Activated T-cell treated with anti-CD3 and anti-CD28 coated beads, Interleukin-2, amount 50 U/mL, for 4 hours (primary cell): ENCODE results near the gene KRTAP5-10. TPM values are rescaled to one million over a fixed set of nuclear protein-coding genes. Genes with fewer than 3 reads are reported as not detected.
"Not testable (repeated sequence)": the region's sequence is repeated elsewhere in the genome, so short reads cannot be mapped to it uniquely, and the experiment has no call there.

ENCODE experiments used
- ATAC-seq, 2 donors: fragments of 200-7000 bp; cut with Tn5 transposase; one replicate each; pipeline ENCODE4 v1.10.0; 2021
- DNase-seq: peaks from one replicate; pipeline ENCODE4 v3.0.0-alpha.2; 2020
- H3K27me3 Mint-ChIP-seq: one replicate; pipeline ENCODE4 v1.8.0; 2021; ENCODE audit warnings: low read depth, mixed read lengths
- H3K36me3 Mint-ChIP-seq: one replicate; pipeline ENCODE4 v1.8.0; 2022; ENCODE audit warnings: mixed read lengths; ENCODE audit not compliant: insufficient read depth
- H3K4me1 Mint-ChIP-seq: one replicate; pipeline ENCODE4 v1.8.0; 2021; ENCODE audit warnings: low read depth, mixed read lengths
- H3K4me3 Mint-ChIP-seq: one replicate; pipeline ENCODE4 v1.8.0; 2021; ENCODE audit warnings: mild to moderate bottlenecking, moderate library complexity, mixed read lengths
- H3K9me3 Mint-ChIP-seq: one replicate; pipeline ENCODE4 v1.8.0; 2021; ENCODE audit warnings: mixed read lengths
- total RNA-seq, 3 donors: library from RNA; stranded (reverse); gene quantifications; one replicate each; pipeline ENCODE4 v1.2.1, GENCODE V29; 2021

Gene KRTAP5-10
- total RNA-seq, 3 donors from 2014 or later: not detected

- Mint-ChIP-seq H3K36me3 (no peaks in the 10 kb centered on the region), H3K4me1 (no peaks in the 10 kb centered on the region), H3K27me3 (peaks cover 10% of the 10 kb centered on the region), H3K9me3 (no peaks in the 10 kb centered on the region), H3K4me3 (no peak overlapping the region)
- DNase-seq (no peak), ATAC-seq (no peak)
Measured at GRCh38 chr11:71554996-71555395, 10.4 kb upstream of the KRTAP5-10 start.

- Mint-ChIP-seq H3K27me3 (peaks cover 8% of the 10 kb centered on the region), H3K4me3 (no peak overlapping the region), H3K36me3 (no peaks in the 10 kb centered on the region), H3K4me1 (no peaks in the 10 kb centered on the region), H3K9me3 (no peaks in the 10 kb centered on the region)
- ATAC-seq: no peak
- DNase-seq: no peak
Measured at GRCh38 chr11:71555508-71555907, 9.9 kb upstream of the KRTAP5-10 start.

GRCh38 chr11:71556018-71556417 is 9.3 kb upstream of the KRTAP5-10 start:
- Mint-ChIP-seq H3K4me1 (no peaks in the 10 kb centered on the region), H3K36me3 (no peaks in the 10 kb centered on the region), H3K27me3 (peaks cover 11% of the 10 kb centered on the region), H3K9me3 (no peaks in the 10 kb centered on the region), H3K4me3 (no peak overlapping the region)
- DNase-seq (no peak), ATAC-seq (no peak)

- DNase-seq (no peak), ATAC-seq (no peak)
- H3K36me3 Mint-ChIP-seq: no peaks in the 10 kb centered on the region
- H3K27me3 Mint-ChIP-seq: peaks cover 19% of the 10 kb centered on the region
- no peak overlapping the region for H3K4me3 Mint-ChIP-seq
- no peaks in the 10 kb centered on the region for H3K9me3 Mint-ChIP-seq
- H3K4me1 Mint-ChIP-seq: no peaks in the 10 kb centered on the region
Measured at GRCh38 chr11:71557257-71557656, 8.1 kb upstream of the KRTAP5-10 start.

GRCh38 chr11:71558996-71559395 is 6.4 kb upstream of the KRTAP5-10 start:
- H3K36me3 Mint-ChIP-seq: no peaks in the 10 kb centered on the region
- H3K4me3 Mint-ChIP-seq: no peak overlapping the region
- no peak for ATAC-seq
- no peaks in the 10 kb centered on the region for H3K4me1 Mint-ChIP-seq
- H3K27me3 Mint-ChIP-seq: peaks cover 30% of the 10 kb centered on the region
- no peak for DNase-seq
- no peaks in the 10 kb centered on the region for H3K9me3 Mint-ChIP-seq

- ATAC-seq (no peak), DNase-seq (no peak)
- H3K36me3 Mint-ChIP-seq: no peaks in the 10 kb centered on the region
- H3K9me3 Mint-ChIP-seq: no peaks in the 10 kb centered on the region
- no peaks in the 10 kb centered on the region for H3K4me1 Mint-ChIP-seq
- peaks cover 49% of the 10 kb centered on the region for H3K27me3 Mint-ChIP-seq
- no peak overlapping the region for H3K4me3 Mint-ChIP-seq
Measured at GRCh38 chr11:71562120-71562519, 3.2 kb upstream of the KRTAP5-10 start.

- no peak for DNase-seq
- ATAC-seq: no peak
- no peaks in the 10 kb centered on the region for H3K4me1 Mint-ChIP-seq
- H3K36me3 Mint-ChIP-seq: no peaks in the 10 kb centered on the region
- H3K4me3 Mint-ChIP-seq: no peak overlapping the region
- peaks cover 46% of the 10 kb centered on the region for H3K27me3 Mint-ChIP-seq
- no peaks in the 10 kb centered on the region for H3K9me3 Mint-ChIP-seq
Measured at GRCh38 chr11:71563406-71563805, 2.0 kb upstream of the KRTAP5-10 start.

- H3K4me1 Mint-ChIP-seq: no peaks in the 10 kb centered on the region
- no peaks in the 10 kb centered on the region for H3K36me3 Mint-ChIP-seq
- no peaks in the 10 kb centered on the region for H3K9me3 Mint-ChIP-seq
- H3K4me3 Mint-ChIP-seq: no peak overlapping the region
- H3K27me3 Mint-ChIP-seq: peaks cover 41% of the 10 kb centered on the region
- no peak for DNase-seq
- no peak for ATAC-seq
Measured at GRCh38 chr11:71564430-71564829, 933 bp upstream of the KRTAP5-10 start.

- H3K36me3 Mint-ChIP-seq: no peaks in the 10 kb centered on the region
- H3K4me1 Mint-ChIP-seq: no peaks in the 10 kb centered on the region
- H3K9me3 Mint-ChIP-seq: no peaks in the 10 kb centered on the region
- ATAC-seq (no peak), DNase-seq (no peak)
- H3K4me3 Mint-ChIP-seq: no peak overlapping the region
- H3K27me3 Mint-ChIP-seq: peaks cover 44% of the 10 kb centered on the region
Measured at GRCh38 chr11:71566081-71566620, 788 bp downstream of the KRTAP5-10 start.

GRCh38 chr11:71566626-71567599 is 1.6 kb downstream of the KRTAP5-10 start:
- ATAC-seq, H3K9me3 Mint-ChIP-seq, H3K4me1 Mint-ChIP-seq, H3K36me3 Mint-ChIP-seq, H3K4me3 Mint-ChIP-seq, DNase-seq: not testable (repeated sequence)
- peaks cover 38% of the 10 kb centered on the region for H3K27me3 Mint-ChIP-seq

- H3K9me3 Mint-ChIP-seq, H3K4me1 Mint-ChIP-seq, H3K4me3 Mint-ChIP-seq, DNase-seq, ATAC-seq, H3K36me3 Mint-ChIP-seq: not testable (repeated sequence)
- peaks cover 40% of the 10 kb centered on the region for H3K27me3 Mint-ChIP-seq
Measured at GRCh38 chr11:71567633-71568032, 2.3 kb downstream of the KRTAP5-10 start.

GRCh38 chr11:71568704-71569349 is 3.5 kb downstream of the KRTAP5-10 start:
- Mint-ChIP-seq H3K27me3 (peaks cover 30% of the 10 kb centered on the region), H3K36me3 (no peaks in the 10 kb centered on the region), H3K4me3 (no peak overlapping the region), H3K4me1 (no peaks in the 10 kb centered on the region), H3K9me3 (no peaks in the 10 kb centered on the region)
- DNase-seq (no peak), ATAC-seq (no peak)

- H3K27me3 Mint-ChIP-seq: peaks cover 15% of the 10 kb centered on the region
- H3K4me1 Mint-ChIP-seq, H3K4me3 Mint-ChIP-seq, H3K9me3 Mint-ChIP-seq, DNase-seq, H3K36me3 Mint-ChIP-seq, ATAC-seq: not testable (repeated sequence)
Measured at GRCh38 chr11:71571101-71571850, 5.9 kb downstream of the KRTAP5-10 start.

GRCh38 chr11:71572811-71573210 is 7.4 kb downstream of the KRTAP5-10 start:
- no peak for DNase-seq
- no peak for ATAC-seq
- no peaks in the 10 kb centered on the region for H3K9me3 Mint-ChIP-seq

More at GRCh38 chr11:71572811-71573210, 7.4 kb downstream of the KRTAP5-10 start:
- no peak overlapping the region for H3K4me3 Mint-ChIP-seq
- H3K36me3 Mint-ChIP-seq: no peaks in the 10 kb centered on the region
- no peaks in the 10 kb centered on the region for H3K4me1 Mint-ChIP-seq
- H3K27me3 Mint-ChIP-seq: peaks cover 10% of the 10 kb centered on the region
